ENCODE measurements around the gene CDRT4. TPM values are rescaled to one million over a fixed set of nuclear protein-coding genes. Genes with fewer than 3 reads are reported as not detected.
A peak's percentile ranks its signal among the peaks of the same experiment; 100 is the strongest.

Gene CDRT4
- polyA plus RNA-seq, 4 donors = 5.1 to 24.3 (median 6.1) TPM

GRCh38 chr17:15501793-15502192 lies 34.4 kb upstream of the CDRT4 start:
- Histone ChIP-seq H3K27me3 (ENCODE audit: control insufficient read depth in 3 of 3, insufficient read depth in 3 of 3, low read length in 3 of 3) (no peaks in the 10 kb centered on the region), H3K27ac (ENCODE audit: low read depth in 1 of 3, low read length in 2 of 3) (peak overlapping the region in 1 of 3 donors; percentile 30), H3K4me3 (ENCODE audit: low read depth in 1 of 3, low read length in 3 of 3) (no peak overlapping the region), H3K9me3 (ENCODE audit: control insufficient read depth in 2 of 2, insufficient read depth in 1 of 2, low read depth in 1 of 2, low read length in 1 of 2) (no peaks in the 10 kb centered on the region), H3K4me1 (ENCODE audit: control insufficient read depth in 3 of 3, insufficient read depth in 2 of 3, low read depth in 1 of 3, low read length in 2 of 3) (peaks cover 0 to 8% (median 0%) of the 10 kb centered on the region in 3 donors), H3K36me3 (ENCODE audit: control insufficient read depth in 3 of 3, insufficient read depth in 2 of 3, low read depth in 1 of 3, low read length in 3 of 3) (peaks cover 0 to 43% (median 0%) of the 10 kb centered on the region in 3 donors)
- DNase-seq = no peak
- FAIRE-seq = no peak
- WGBS, 3 donors = 85 to 96% (median 92%) methylated on average over 7 of the region's 7 CpGs

- no peak for DNase-seq
- Histone ChIP-seq H3K9me3 (ENCODE audit: control insufficient read depth in 2 of 2, insufficient read depth in 1 of 2, low read depth in 1 of 2, low read length in 1 of 2) (no peaks in the 10 kb centered on the region), H3K36me3 (ENCODE audit: control insufficient read depth in 3 of 3, insufficient read depth in 2 of 3, low read depth in 1 of 3, low read length in 3 of 3) (peaks cover 0 to 39% (median 0%) of the 10 kb centered on the region in 3 donors), H3K27ac (ENCODE audit: low read depth in 1 of 3, low read length in 2 of 3) (no peak overlapping the region), H3K4me3 (ENCODE audit: low read depth in 1 of 3, low read length in 3 of 3) (no peak overlapping the region), H3K4me1 (ENCODE audit: control insufficient read depth in 3 of 3, insufficient read depth in 2 of 3, low read depth in 1 of 3, low read length in 2 of 3) (peaks cover 0 to 8% (median 0%) of the 10 kb centered on the region in 3 donors), H3K27me3 (ENCODE audit: control insufficient read depth in 3 of 3, insufficient read depth in 3 of 3, low read length in 3 of 3) (no peaks in the 10 kb centered on the region)
- WGBS, 3 donors = 76 to 94% (median 78%) methylated on average over 3 of the region's 3 CpGs
- no peak for FAIRE-seq
These were observed 33.9 kb upstream of the CDRT4 start for GRCh38 chr17:15501282-15501681.

- 92 to 94% (median 93%) methylated on average over 2 of the region's 2 CpGs for WGBS, 3 donors
- FAIRE-seq (no peak), DNase-seq (no peak)
- Histone ChIP-seq H3K36me3 (ENCODE audit: control insufficient read depth in 3 of 3, insufficient read depth in 2 of 3, low read depth in 1 of 3, low read length in 3 of 3) (peaks cover 0 to 33% (median 0%) of the 10 kb centered on the region in 3 donors), H3K27me3 (ENCODE audit: control insufficient read depth in 3 of 3, insufficient read depth in 3 of 3, low read length in 3 of 3) (no peaks in the 10 kb centered on the region), H3K4me3 (ENCODE audit: low read depth in 1 of 3, low read length in 3 of 3) (no peak overlapping the region), H3K9me3 (ENCODE audit: control insufficient read depth in 2 of 2, insufficient read depth in 1 of 2, low read depth in 1 of 2, low read length in 1 of 2) (no peaks in the 10 kb centered on the region), H3K27ac (ENCODE audit: low read depth in 1 of 3, low read length in 2 of 3) (no peak overlapping the region), H3K4me1 (ENCODE audit: control insufficient read depth in 3 of 3, insufficient read depth in 2 of 3, low read depth in 1 of 3, low read length in 2 of 3) (peaks cover 0 to 7% (median 0%) of the 10 kb centered on the region in 3 donors)
These were observed 30.7 kb upstream of the CDRT4 start for GRCh38 chr17:15498107-15498506.

- DNase-seq = no peak
- Histone ChIP-seq H3K36me3 (ENCODE audit: control insufficient read depth in 3 of 3, insufficient read depth in 2 of 3, low read depth in 1 of 3, low read length in 3 of 3) (peaks cover 0 to 31% (median 0%) of the 10 kb centered on the region in 3 donors), H3K4me3 (ENCODE audit: low read depth in 1 of 3, low read length in 3 of 3) (no peak overlapping the region), H3K9me3 (ENCODE audit: control insufficient read depth in 2 of 2, insufficient read depth in 1 of 2, low read depth in 1 of 2, low read length in 1 of 2) (no peaks in the 10 kb centered on the region), H3K4me1 (ENCODE audit: control insufficient read depth in 3 of 3, insufficient read depth in 2 of 3, low read depth in 1 of 3, low read length in 2 of 3) (no peaks in the 10 kb centered on the region), H3K27me3 (ENCODE audit: control insufficient read depth in 3 of 3, insufficient read depth in 3 of 3, low read length in 3 of 3) (no peaks in the 10 kb centered on the region), H3K27ac (ENCODE audit: low read depth in 1 of 3, low read length in 2 of 3) (no peak overlapping the region)
- 78 to 94% (median 91%) methylated on average over 7 of the region's 7 CpGs for WGBS, 3 donors
- no peak for FAIRE-seq
These were observed 29.6 kb upstream of the CDRT4 start for GRCh38 chr17:15496735-15497670.

- peaks cover 0 to 10% (median 2%) of the 10 kb centered on the region in 3 donors for H3K4me1 ChIP-seq (ENCODE audit: control insufficient read depth in 3 of 3, insufficient read depth in 2 of 3, low read depth in 1 of 3, low read length in 2 of 3)
- no peak for DNase-seq
- no peaks in the 10 kb centered on the region for H3K27me3 ChIP-seq (ENCODE audit: control insufficient read depth in 3 of 3, insufficient read depth in 3 of 3, low read length in 3 of 3)
- FAIRE-seq = no peak
- no peak overlapping the region for H3K27ac ChIP-seq (ENCODE audit: low read depth in 1 of 3, low read length in 2 of 3)
- no peaks in the 10 kb centered on the region for H3K9me3 ChIP-seq (ENCODE audit: control insufficient read depth in 2 of 2, insufficient read depth in 1 of 2, low read depth in 1 of 2, low read length in 1 of 2)
- H3K4me3 ChIP-seq (ENCODE audit: low read depth in 1 of 3, low read length in 3 of 3) = no peak overlapping the region
- peaks cover 0 to 22% (median 0%) of the 10 kb centered on the region in 3 donors for H3K36me3 ChIP-seq (ENCODE audit: control insufficient read depth in 3 of 3, insufficient read depth in 2 of 3, low read depth in 1 of 3, low read length in 3 of 3)
These were observed 27.4 kb upstream of the CDRT4 start for GRCh38 chr17:15494821-15495220.

GRCh38 chr17:15493693-15494035 lies 26.2 kb upstream of the CDRT4 start:
- H3K4me3 ChIP-seq (ENCODE audit: low read depth in 1 of 3, low read length in 3 of 3) = no peak overlapping the region
- FAIRE-seq (no peak), DNase-seq (no peak)
- 8 to 88% (median 65%) methylated on average over 1 of the region's 1 CpG for WGBS, 3 donors
- no peak overlapping the region for H3K27ac ChIP-seq (ENCODE audit: low read depth in 1 of 3, low read length in 2 of 3)
- H3K4me1 ChIP-seq (ENCODE audit: control insufficient read depth in 3 of 3, insufficient read depth in 2 of 3, low read depth in 1 of 3, low read length in 2 of 3) = peaks cover 0 to 10% (median 2%) of the 10 kb centered on the region in 3 donors
- peaks cover 0 to 11% (median 0%) of the 10 kb centered on the region in 3 donors for H3K36me3 ChIP-seq (ENCODE audit: control insufficient read depth in 3 of 3, insufficient read depth in 2 of 3, low read depth in 1 of 3, low read length in 3 of 3)
- no peaks in the 10 kb centered on the region for H3K9me3 ChIP-seq (ENCODE audit: control insufficient read depth in 2 of 2, insufficient read depth in 1 of 2, low read depth in 1 of 2, low read length in 1 of 2)
- H3K27me3 ChIP-seq (ENCODE audit: control insufficient read depth in 3 of 3, insufficient read depth in 3 of 3, low read length in 3 of 3) = no peaks in the 10 kb centered on the region

GRCh38 chr17:15492791-15493692 lies 25.6 kb upstream of the CDRT4 start:
- Histone ChIP-seq H3K9me3 (ENCODE audit: control insufficient read depth in 2 of 2, insufficient read depth in 1 of 2, low read depth in 1 of 2, low read length in 1 of 2) (no peaks in the 10 kb centered on the region), H3K27me3 (ENCODE audit: control insufficient read depth in 3 of 3, insufficient read depth in 3 of 3, low read length in 3 of 3) (no peaks in the 10 kb centered on the region), H3K4me3 (ENCODE audit: low read depth in 1 of 3, low read length in 3 of 3) (no peak overlapping the region), H3K27ac (ENCODE audit: low read depth in 1 of 3, low read length in 2 of 3) (no peak overlapping the region), H3K36me3 (ENCODE audit: control insufficient read depth in 3 of 3, insufficient read depth in 2 of 3, low read depth in 1 of 3, low read length in 3 of 3) (peaks cover 0 to 9% (median 0%) of the 10 kb centered on the region in 3 donors), H3K4me1 (ENCODE audit: control insufficient read depth in 3 of 3, insufficient read depth in 2 of 3, low read depth in 1 of 3, low read length in 2 of 3) (peaks cover 0 to 10% (median 2%) of the 10 kb centered on the region in 3 donors)
- WGBS, 3 donors = 90 to 96% (median 95%) methylated on average over 8 of the region's 8 CpGs
- no peak for DNase-seq
- FAIRE-seq = no peak

- Histone ChIP-seq H3K4me3 (ENCODE audit: low read depth in 1 of 3, low read length in 3 of 3) (no peak overlapping the region), H3K9me3 (ENCODE audit: control insufficient read depth in 2 of 2, insufficient read depth in 1 of 2, low read depth in 1 of 2, low read length in 1 of 2) (no peaks in the 10 kb centered on the region), H3K36me3 (ENCODE audit: control insufficient read depth in 3 of 3, insufficient read depth in 2 of 3, low read depth in 1 of 3, low read length in 3 of 3) (peaks cover 0 to 12% (median 0%) of the 10 kb centered on the region in 3 donors), H3K27ac (ENCODE audit: low read depth in 1 of 3, low read length in 2 of 3) (no peak overlapping the region), H3K27me3 (ENCODE audit: control insufficient read depth in 3 of 3, insufficient read depth in 3 of 3, low read length in 3 of 3) (no peaks in the 10 kb centered on the region), H3K4me1 (ENCODE audit: control insufficient read depth in 3 of 3, insufficient read depth in 2 of 3, low read depth in 1 of 3, low read length in 2 of 3) (peaks cover 0 to 10% (median 2%) of the 10 kb centered on the region in 3 donors)
- 95 to 97% (median 95%) methylated on average over 4 of the region's 4 CpGs for WGBS, 3 donors
- FAIRE-seq (no peak), DNase-seq (no peak)
These were observed 24.8 kb upstream of the CDRT4 start for GRCh38 chr17:15492186-15492585.

Data from small intestine (tissue), 7 donors.